GM11168 (cell line): Measurements from ENCODE around the gene MAGI2.

Experiments
- in situ Hi-C: fragments of 300-500 bp; cut with MboI; formaldehyde crosslinking; loops from one replicate; pipeline ENCODE4 v1.12.0; 2022; ENCODE audit warnings: low sequenced_read_pairs; ENCODE audit not compliant: unreplicated experiment

The MAGI2 gene

GRCh38 chr7:79398138-79398749 is 55.2 kb downstream of the MAGI2 start:
- in situ Hi-C loops = no loop called here

GRCh38 chr7:79386688-79387422 is 66.6 kb downstream of the MAGI2 start:
- in situ Hi-C loops = no loop called here

- in situ Hi-C loops = no loop called here
Measured at GRCh38 chr7:79381921-79382320, 71.5 kb downstream of the MAGI2 start.

GRCh38 chr7:79377097-79377496 is 76.4 kb downstream of the MAGI2 start:
- in situ Hi-C loops = no loop called here

- in situ Hi-C loops = no loop called here
Measured at GRCh38 chr7:79376299-79377025, 77.0 kb downstream of the MAGI2 start.

GRCh38 chr7:79361214-79361613 is 92.3 kb downstream of the MAGI2 start:
- in situ Hi-C loops = no loop called here

- in situ Hi-C loops = no loop called here
Measured at GRCh38 chr7:79359827-79360226, 93.6 kb downstream of the MAGI2 start.

GRCh38 chr7:79357101-79357500 is 96.4 kb downstream of the MAGI2 start:
- in situ Hi-C loops = no loop called here

GRCh38 chr7:79353720-79354468 is 99.6 kb downstream of the MAGI2 start:
- in situ Hi-C loops = no loop called here

GRCh38 chr7:79352323-79352722 is 101.1 kb downstream of the MAGI2 start:
- in situ Hi-C loops = no loop called here

- in situ Hi-C loops = no loop called here
Measured at GRCh38 chr7:79347351-79347750, 106.1 kb downstream of the MAGI2 start.

- in situ Hi-C loops = no loop called here
Measured at GRCh38 chr7:79341902-79342301, 111.6 kb downstream of the MAGI2 start.

- in situ Hi-C loops = no loop called here
Measured at GRCh38 chr7:79340212-79340611, 113.3 kb downstream of the MAGI2 start.

- in situ Hi-C loops = no loop called here
Measured at GRCh38 chr7:79339208-79339925, 114.1 kb downstream of the MAGI2 start.

GRCh38 chr7:79337717-79338116 is 115.8 kb downstream of the MAGI2 start:
- in situ Hi-C loops = no loop called here

GRCh38 chr7:79334841-79335240 is 118.6 kb downstream of the MAGI2 start:
- in situ Hi-C loops = no loop called here

GRCh38 chr7:79334334-79334733 is 119.1 kb downstream of the MAGI2 start:
- in situ Hi-C loops = no loop called here

GRCh38 chr7:79332091-79332490 is 121.4 kb downstream of the MAGI2 start:
- in situ Hi-C loops = no loop called here

GRCh38 chr7:79329464-79329863 is 124.0 kb downstream of the MAGI2 start:
- in situ Hi-C loops = no loop called here
